Activated CD4-positive, alpha-beta T cell treated with anti-CD3 and anti-CD28 coated beads, Interleukin-2, amount 10 ng/mL, durations not matched to agents 24 days and 14 days (primary cell): ENCODE data around the gene HPS4. TPM values are rescaled to one million over a fixed set of nuclear protein-coding genes. Genes with fewer than 3 reads are reported as not detected.

Experiments
- DNase-seq: peaks from one replicate; pipeline ENCODE4 v3.0.0; 2022
- H3K27ac Mint-ChIP-seq: one replicate; pipeline ENCODE4 v1.8.0; 2022; ENCODE audit warnings: mild to moderate bottlenecking, mixed read lengths
- H3K27me3 Mint-ChIP-seq: one replicate; pipeline ENCODE4 v1.8.0; 2022; ENCODE audit warnings: mixed read lengths
- H3K36me3 Mint-ChIP-seq: one replicate; pipeline ENCODE4 v1.8.0; 2022; ENCODE audit warnings: low read depth, mild to moderate bottlenecking, mixed read lengths
- H3K4me1 Mint-ChIP-seq: one replicate; pipeline ENCODE4 v1.8.0; 2021; ENCODE audit warnings: mixed read lengths
- H3K4me3 Mint-ChIP-seq: one replicate; pipeline ENCODE4 v1.8.0; 2022; ENCODE audit warnings: mild to moderate bottlenecking, moderate library complexity, mixed read lengths
- H3K9me3 Mint-ChIP-seq: one replicate; pipeline ENCODE4 v1.8.0; 2021; ENCODE audit warnings: mixed read lengths
- intact Hi-C: fragments of 100-400 bp; cut with micrococcal nuclease; formaldehyde crosslinking; loops from one replicate; pipeline ENCODE4 v1.15.1; 2023
- total RNA-seq: library from RNA; stranded (reverse); gene quantifications from 2 replicates; pipeline ENCODE4 v1.2.3, GENCODE V29; 2022

HPS4 gene
- total RNA-seq, 1 donor from 2014 or later: 47.0 TPM

DNA sequence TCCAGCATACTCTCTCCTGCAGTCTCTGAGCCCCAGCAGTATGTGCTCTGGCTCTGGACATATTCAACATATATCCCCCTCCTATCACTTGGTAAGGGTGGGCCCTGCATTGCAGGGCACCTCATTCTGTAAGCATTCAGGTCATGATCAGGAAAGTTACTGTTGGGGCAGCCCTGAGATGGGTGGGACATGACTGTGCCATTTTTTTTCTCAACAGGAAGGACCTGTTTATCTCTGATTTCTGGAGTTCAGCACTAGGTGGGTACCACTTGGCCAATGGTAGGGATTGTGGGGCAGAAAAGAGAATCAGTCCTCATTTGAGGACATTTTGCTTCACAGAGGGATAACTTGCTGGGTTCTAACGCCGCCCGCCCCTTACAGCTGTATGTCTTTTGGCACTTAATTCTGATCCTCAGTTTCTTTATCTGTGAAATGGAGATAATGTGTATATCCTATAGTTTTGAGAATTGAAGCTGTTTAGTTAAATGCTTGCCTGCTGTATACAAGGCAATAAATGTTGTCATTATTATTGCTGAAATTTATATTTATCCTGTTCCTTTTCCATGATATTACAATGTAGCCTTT, 2.3 kb upstream of the HPS4 start:
- Mint-ChIP-seq H3K4me1 (peaks cover 42% of the 10 kb centered on the region), H3K27ac (no peak overlapping the region), H3K4me3 (peak overlapping the region; percentile 78), H3K9me3 (no peaks in the 10 kb centered on the region), H3K36me3 (peaks cover 28% of the 10 kb centered on the region), H3K27me3 (no peaks in the 10 kb centered on the region)
- no peak for DNase-seq
- intact Hi-C loops: no loop called here

DNA sequence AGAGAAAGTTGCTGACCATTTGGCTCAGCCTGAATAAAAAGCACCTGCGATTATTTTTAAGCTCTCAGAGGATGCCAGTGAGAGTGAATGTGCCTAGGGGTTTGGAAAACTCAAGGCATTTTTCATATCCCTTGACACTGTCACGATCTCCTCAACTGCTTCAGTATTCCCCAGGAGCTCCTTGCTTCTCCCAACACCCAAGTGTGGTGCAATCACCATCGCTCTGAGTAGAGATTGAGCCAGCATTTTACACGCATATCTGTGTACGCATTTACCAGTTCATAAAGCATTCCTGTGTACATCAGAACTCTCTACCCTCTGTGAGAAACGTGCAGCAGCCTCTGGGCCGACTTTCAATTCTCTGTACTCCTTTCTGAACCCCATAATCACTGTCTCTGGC, 1.4 kb upstream of the HPS4 start:
- DNase-seq: no peak
- intact Hi-C loops: no loop called here
- no peaks in the 10 kb centered on the region for H3K9me3 Mint-ChIP-seq
- peak overlapping the region; percentile 78 for H3K4me3 Mint-ChIP-seq
- H3K4me1 Mint-ChIP-seq: peaks cover 48% of the 10 kb centered on the region
- peaks cover 29% of the 10 kb centered on the region for H3K36me3 Mint-ChIP-seq
- peak overlapping the region; percentile 46 for H3K27ac Mint-ChIP-seq
- H3K27me3 Mint-ChIP-seq: no peaks in the 10 kb centered on the region

DNA sequence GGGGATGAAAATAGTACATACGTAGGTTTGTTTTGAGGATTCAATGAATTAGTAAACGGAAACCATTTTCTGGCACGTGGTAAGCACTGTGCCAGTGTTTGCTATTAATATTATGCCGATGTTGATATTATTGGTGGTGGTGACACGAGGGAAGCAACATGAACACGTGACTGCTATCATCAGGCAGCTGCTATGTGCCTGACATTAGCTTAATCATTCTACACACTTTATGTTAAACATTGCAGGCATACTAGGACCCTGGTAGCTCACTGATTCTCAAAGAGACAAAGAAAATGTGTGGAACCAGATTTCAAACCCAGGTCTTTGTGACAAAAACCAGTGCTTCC, 750 bp upstream of the HPS4 start:
- no peaks in the 10 kb centered on the region for H3K9me3 Mint-ChIP-seq
- H3K4me1 Mint-ChIP-seq: peaks cover 53% of the 10 kb centered on the region
- H3K27ac Mint-ChIP-seq: peak overlapping the region; percentile 89
- H3K36me3 Mint-ChIP-seq: peaks cover 30% of the 10 kb centered on the region
- intact Hi-C loops: loop anchor here (5.0 kb wide), 1 partner anchor 1433 kb away; the partner anchor contains the start of gene PITPNB
- H3K27me3 Mint-ChIP-seq: no peaks in the 10 kb centered on the region
- peak overlapping the region; percentile 78 for H3K4me3 Mint-ChIP-seq
- no peak for DNase-seq

DNA sequence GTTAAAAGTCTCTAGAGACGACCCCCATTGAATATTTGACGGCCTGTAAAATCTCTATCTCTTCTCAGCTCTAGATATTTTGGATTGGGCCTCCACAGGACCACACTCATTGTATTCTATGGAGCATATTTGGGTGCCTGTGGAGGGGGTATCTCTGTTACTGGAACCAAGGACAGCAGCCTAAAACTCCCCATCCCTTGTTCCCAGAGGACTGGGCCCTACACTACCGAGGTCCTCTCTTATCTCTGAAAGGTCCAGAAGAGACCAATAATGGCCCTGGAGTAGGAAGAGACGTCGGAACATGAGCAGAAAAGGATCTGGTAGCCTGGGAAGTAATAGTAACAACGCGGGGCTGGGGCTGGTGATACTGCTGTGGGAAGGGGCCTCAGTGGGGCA, 542 bp downstream of the HPS4 start:
- Mint-ChIP-seq H3K4me3 (peak overlapping the region; percentile 78), H3K4me1 (peaks cover 58% of the 10 kb centered on the region), H3K36me3 (peaks cover 28% of the 10 kb centered on the region), H3K27ac (peak overlapping the region; percentile 89), H3K9me3 (no peaks in the 10 kb centered on the region), H3K27me3 (no peaks in the 10 kb centered on the region)
- no peak for DNase-seq
- intact Hi-C loops: loop anchor here (1.0 to 5.0 kb wide), 6 partner anchors 29 to 1434 kb away; partner anchors contain the start of genes PITPNB, TFIP11 and TPST2

DNA sequence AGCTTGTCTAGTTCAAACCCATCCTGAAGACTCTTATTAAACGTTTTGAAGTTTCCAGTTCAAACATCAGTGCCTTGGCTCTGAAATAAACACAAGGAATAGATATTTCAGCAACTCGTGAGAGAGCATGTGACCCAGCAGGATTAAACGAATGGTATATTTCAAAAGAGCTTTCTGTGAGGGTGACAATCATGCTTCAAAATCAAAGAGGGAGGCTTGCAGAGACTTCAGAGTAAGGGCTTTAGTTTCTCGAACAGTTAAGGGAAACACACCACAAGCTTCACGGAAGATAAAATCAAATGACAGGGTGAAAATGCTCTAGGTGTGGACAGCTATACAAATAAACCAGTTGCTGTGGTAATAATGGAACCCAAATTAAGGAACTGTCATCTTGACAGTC, 1.4 kb downstream of the HPS4 start:
- intact Hi-C loops: loop anchor here (2.0 to 5.0 kb wide), 3 partner anchors 83 to 1435 kb away; partner anchors contain the start of gene PITPNB
- Mint-ChIP-seq H3K4me1 (peaks cover 67% of the 10 kb centered on the region), H3K27me3 (no peaks in the 10 kb centered on the region)

DNA sequence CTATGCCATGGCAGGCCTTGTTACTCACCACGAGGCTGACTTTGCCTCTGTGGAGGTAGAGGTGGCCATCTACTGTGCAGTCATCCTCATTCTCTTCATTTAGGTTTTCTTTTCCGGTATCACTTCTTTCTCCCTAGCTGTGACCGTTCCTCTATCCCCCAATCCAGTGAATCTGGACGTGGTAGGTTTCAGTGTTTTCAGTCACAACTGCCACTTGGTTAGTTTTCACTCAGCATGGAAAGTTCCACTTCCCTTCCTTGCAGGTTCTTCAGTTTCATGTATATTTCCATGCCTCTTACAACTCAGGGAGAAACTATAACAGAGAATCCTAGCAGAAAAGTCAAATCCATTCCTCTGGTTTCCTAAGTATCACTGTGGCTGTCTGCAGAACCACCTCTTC, 1.9 kb downstream of the HPS4 start:
- peak overlapping the region; percentile 78 for H3K4me3 Mint-ChIP-seq
- peak overlapping the region; percentile 89 for H3K27ac Mint-ChIP-seq
- H3K9me3 Mint-ChIP-seq: no peaks in the 10 kb centered on the region
- H3K27me3 Mint-ChIP-seq: no peaks in the 10 kb centered on the region
- peaks cover 71% of the 10 kb centered on the region for H3K4me1 Mint-ChIP-seq
- H3K36me3 Mint-ChIP-seq: peaks cover 39% of the 10 kb centered on the region
- no peak for DNase-seq
- intact Hi-C loops: loop anchor here (2.0 to 5.0 kb wide), 3 partner anchors 83 to 1436 kb away; partner anchors contain the start of gene PITPNB

More for the DNA sequence above, 1.4 kb downstream of the HPS4 start:
- H3K4me3 Mint-ChIP-seq: peak overlapping the region; percentile 78
- H3K36me3 Mint-ChIP-seq: peaks cover 36% of the 10 kb centered on the region
- no peaks in the 10 kb centered on the region for H3K9me3 Mint-ChIP-seq
- DNase-seq: no peak
- H3K27ac Mint-ChIP-seq: peak overlapping the region; percentile 89

DNA sequence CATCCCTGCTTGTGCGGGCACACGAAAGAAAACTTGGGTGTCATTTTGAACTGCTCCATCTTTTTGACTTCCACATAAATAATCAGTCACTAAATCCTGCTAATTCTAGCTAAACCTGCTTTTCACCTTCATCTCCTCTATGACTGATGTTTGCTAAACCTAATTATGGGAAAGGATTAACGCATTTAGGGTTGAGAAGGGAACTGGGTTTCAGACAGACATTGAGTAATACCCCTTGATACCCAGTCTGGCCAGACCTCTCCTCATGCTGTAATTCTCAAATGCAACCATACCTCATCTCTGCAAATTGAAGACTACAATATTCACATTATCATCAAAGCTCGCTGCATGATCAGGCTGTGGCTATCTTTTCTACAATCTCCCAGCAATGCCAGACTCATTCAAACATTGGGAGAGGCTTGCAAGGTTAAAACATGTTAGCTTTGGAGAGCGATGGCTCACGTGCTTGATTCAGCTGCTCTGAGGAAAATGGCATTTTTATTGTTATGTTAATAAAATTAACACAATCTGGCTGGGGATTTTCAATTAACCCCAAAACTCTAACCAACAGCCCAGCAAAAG, 2.4 kb downstream of the HPS4 start:
- Mint-ChIP-seq H3K9me3 (no peaks in the 10 kb centered on the region), H3K4me1 (peaks cover 74% of the 10 kb centered on the region), H3K36me3 (peaks cover 41% of the 10 kb centered on the region), H3K27me3 (no peaks in the 10 kb centered on the region), H3K4me3 (peak overlapping the region; percentile 78), H3K27ac (peak overlapping the region; percentile 89)
- intact Hi-C loops: loop anchor here (5.0 kb wide), 1 partner anchor 1436 kb away; the partner anchor contains the start of gene PITPNB
- DNase-seq: no peak

DNA sequence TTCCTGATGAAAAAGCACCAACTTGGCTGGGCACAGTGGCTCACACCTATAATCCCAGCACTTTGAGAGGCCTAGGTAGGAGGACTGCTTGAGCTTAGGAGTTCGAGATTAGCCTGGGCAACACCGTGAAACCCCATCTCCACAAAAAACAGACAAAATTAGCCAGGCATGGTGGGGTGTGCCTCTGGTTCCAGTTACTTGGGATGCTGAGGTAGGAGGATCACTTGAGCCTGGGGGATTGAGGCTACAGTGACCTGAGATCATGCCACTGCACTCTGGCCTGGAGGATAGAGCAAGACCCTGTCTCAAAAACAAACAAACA, 3.0 kb downstream of the HPS4 start:
- peaks cover 41% of the 10 kb centered on the region for H3K36me3 Mint-ChIP-seq
- peaks cover 71% of the 10 kb centered on the region for H3K4me1 Mint-ChIP-seq
- peak overlapping the region; percentile 89 for H3K27ac Mint-ChIP-seq
- intact Hi-C loops: loop anchor here (5.0 kb wide), 1 partner anchor 1437 kb away; the partner anchor contains the start of gene PITPNB
- no peak for DNase-seq
- no peaks in the 10 kb centered on the region for H3K9me3 Mint-ChIP-seq
- peak overlapping the region; percentile 78 for H3K4me3 Mint-ChIP-seq
- no peaks in the 10 kb centered on the region for H3K27me3 Mint-ChIP-seq

DNA sequence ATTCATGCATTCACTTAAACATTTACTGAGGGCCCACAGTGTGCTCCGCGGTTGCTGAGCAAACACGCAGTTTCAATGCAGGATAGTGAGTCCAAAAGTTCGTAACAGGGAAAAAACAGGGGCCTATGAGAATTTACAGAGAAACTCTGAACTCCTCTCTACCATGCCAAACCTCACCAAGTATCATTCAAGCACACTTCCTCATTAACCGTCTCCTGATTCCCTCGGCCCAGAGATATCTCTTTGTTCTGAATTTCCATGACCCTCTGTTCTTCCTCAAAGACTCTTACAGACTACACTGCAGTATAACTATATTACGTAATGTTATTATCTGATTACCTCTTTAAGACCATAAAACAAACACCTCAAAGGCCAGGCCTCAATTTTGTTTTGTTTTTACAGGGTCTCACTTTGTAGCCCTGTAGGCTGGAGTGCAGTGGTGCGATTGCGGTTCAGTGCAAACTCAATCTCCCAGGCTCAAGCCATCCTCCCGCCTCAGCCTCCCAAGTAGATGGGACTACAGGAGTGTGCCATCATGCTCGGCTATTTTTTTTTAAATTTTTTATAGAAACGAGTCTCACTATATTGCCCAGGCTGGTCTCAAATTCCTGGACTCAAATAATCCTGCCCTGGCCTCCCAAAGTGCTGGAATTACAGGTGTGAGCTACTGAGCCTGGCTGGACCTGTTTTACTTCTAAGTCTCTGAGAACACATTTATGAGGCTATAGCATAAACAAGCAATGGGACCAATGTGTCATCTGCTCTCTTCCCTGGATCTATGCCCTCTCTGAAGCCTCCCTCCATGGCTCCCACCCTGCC, 3.6 kb downstream of the HPS4 start:
- Mint-ChIP-seq H3K27ac (peak overlapping the region; percentile 89), H3K4me1 (peaks cover 66% of the 10 kb centered on the region), H3K36me3 (peaks cover 42% of the 10 kb centered on the region), H3K27me3 (no peaks in the 10 kb centered on the region), H3K4me3 (peak overlapping the region; percentile 78), H3K9me3 (no peaks in the 10 kb centered on the region)
- intact Hi-C loops: loop anchor here (5.0 kb wide), 1 partner anchor 1437 kb away; the partner anchor contains the start of gene PITPNB
- no peak for DNase-seq

DNA sequence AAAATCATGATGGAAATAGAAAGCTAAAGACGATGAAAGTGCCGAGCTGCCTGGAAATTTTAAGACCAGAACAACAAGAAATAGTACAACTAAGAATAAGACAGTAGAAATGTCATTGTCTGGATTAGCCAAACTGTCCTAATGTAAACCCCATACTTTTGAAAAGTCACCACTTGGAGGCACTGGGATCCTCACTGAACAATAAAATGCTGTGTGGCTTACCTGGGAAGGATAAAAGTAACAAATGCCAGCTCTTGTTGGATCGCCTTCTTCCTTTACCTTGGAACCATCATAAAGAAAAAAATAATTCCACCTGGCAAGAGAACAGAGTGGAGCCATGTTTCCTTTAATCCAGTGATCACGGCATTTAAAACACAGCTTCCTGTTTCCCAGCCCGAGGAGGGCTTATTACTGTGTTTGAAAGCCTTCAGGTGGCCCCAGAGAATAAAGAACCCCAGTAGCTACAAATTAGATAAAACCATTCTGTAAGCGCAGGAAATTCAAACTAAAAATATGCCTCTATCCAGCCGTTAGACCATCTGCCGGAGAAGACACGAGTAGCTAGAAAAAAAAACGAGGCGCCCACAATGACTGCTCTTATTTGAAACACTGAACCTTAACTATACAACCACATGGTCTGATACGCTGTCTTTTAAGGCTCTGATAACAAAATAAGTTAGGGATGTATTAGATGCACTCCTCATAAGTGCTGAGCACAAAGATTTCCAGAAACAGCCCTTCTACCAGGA, 4.4 kb downstream of the HPS4 start:
- Mint-ChIP-seq H3K27me3 (no peaks in the 10 kb centered on the region), H3K4me1 (peaks cover 66% of the 10 kb centered on the region), H3K4me3 (peak overlapping the region; percentile 78), H3K27ac (peak overlapping the region; percentile 89), H3K36me3 (peaks cover 48% of the 10 kb centered on the region), H3K9me3 (no peaks in the 10 kb centered on the region)
- peak; percentile 63 for DNase-seq
- intact Hi-C loops: no loop called here

DNA sequence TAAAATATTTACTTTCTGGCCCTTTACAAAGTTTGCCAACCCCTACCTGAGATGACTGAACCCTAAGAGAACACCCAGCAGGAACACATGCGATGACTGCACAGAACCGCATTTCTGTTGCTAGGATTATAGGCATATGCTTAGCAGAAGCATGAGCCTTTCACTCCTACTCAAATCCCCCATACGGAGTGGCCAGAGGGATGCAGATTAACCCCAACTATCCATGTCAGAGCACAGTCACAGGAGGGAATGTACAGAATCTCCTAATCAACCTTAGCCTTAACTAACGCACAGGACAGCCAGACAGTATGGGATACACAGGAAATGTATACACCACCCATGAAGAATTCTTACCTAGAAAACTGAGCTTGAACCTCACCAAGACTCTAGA, 6.2 kb downstream of the HPS4 start:
- peaks cover 56% of the 10 kb centered on the region for H3K4me1 Mint-ChIP-seq
- intact Hi-C loops: no loop called here
- peak overlapping the region; percentile 82 for H3K27ac Mint-ChIP-seq
- no peaks in the 10 kb centered on the region for H3K27me3 Mint-ChIP-seq
- peaks cover 63% of the 10 kb centered on the region for H3K36me3 Mint-ChIP-seq
- DNase-seq: no peak
- peak overlapping the region; percentile 57 for H3K4me3 Mint-ChIP-seq
- H3K9me3 Mint-ChIP-seq: no peaks in the 10 kb centered on the region

DNA sequence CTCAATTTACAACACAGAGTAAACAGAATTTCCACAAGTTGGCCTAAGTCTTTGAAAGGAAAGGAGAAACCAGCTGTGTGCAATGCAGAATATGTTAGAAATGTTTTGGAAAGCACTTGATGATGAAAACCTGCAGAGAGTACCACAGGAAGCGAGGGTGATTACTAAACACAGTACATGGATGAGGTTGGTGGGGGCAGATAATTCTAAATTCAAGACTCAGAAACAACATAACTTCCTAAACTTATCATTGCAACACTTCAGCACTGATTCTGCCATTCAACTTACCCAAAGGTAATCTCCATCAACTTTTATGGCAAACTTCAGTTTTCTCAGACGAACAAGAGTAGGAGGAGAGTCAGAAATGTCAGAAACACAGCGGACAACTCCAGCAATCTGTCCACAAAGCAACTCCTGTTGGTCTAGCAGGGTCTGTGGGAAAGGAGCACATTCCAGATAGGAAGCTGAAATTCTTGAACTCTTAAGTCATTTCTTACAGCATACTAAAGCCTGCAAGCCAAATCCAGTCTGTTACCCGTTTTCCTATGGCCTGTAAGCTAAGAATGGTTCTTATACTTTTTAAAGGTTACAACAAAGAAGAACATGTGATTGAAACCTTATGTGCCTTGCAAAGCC, 6.8 kb downstream of the HPS4 start:
- Mint-ChIP-seq H3K27ac (peak overlapping the region; percentile 56), H3K9me3 (no peaks in the 10 kb centered on the region), H3K27me3 (no peaks in the 10 kb centered on the region), H3K36me3 (peaks cover 68% of the 10 kb centered on the region), H3K4me3 (no peak overlapping the region), H3K4me1 (peaks cover 51% of the 10 kb centered on the region)
- intact Hi-C loops: no loop called here
- DNase-seq: no peak

DNA sequence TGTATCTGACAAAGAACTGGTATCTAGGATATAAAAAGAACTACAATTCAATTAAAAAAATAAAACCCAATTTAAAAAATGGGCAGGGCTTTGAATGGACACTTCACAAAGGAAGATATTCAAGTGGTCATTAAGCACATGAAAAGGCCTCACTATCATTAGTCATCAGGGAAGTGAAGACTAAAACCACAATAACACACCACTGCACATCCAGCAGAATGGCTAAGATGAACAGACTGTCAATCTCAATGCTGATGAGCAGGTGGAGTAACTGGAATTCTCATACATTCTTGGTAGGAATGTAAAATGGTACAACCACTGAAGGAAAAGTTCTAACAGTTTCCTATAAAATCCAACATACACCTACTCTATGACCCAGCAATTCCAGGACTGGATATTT, 8.9 kb downstream of the HPS4 start:
- Mint-ChIP-seq H3K27ac (peak overlapping the region; percentile 46), H3K36me3 (peaks cover 66% of the 10 kb centered on the region), H3K4me1 (peaks cover 33% of the 10 kb centered on the region), H3K9me3 (no peaks in the 10 kb centered on the region), H3K27me3 (no peaks in the 10 kb centered on the region), H3K4me3 (no peak overlapping the region)
- DNase-seq: no peak
- intact Hi-C loops: no loop called here
